ENCODE data around the gene NDST3.

- TF ChIP-seq CTCF (conservative IDR thresholded peaks at IDR 0.05; ENCODE audit: low read depth, low read length) (peak; percentile 68), EZH2 (IDR thresholded peaks at IDR 0.05; ENCODE audit: low read length, unreplicated experiment) (no peak)
Measured at GRCh38 chr4:118224243-118224829, 190.1 kb downstream of the NDST3 start.
